ENCODE data around the gene AKAP13. TPM values are rescaled to one million over a fixed set of nuclear protein-coding genes. Genes with fewer than 3 reads are reported as not detected.

The AKAP13 gene
- total and polyA plus RNA-seq, 2 of the 8 experiments (the other 6 are each of a cell fraction or from before 2014, with no cell fraction given), result 14.0 to 46.2 TPM

- Histone ChIP-seq H2BK15ac (ENCODE audit: low read length) (no peak overlapping the region), H3K4ac (replicated peaks; ENCODE audit: insufficient read length, low read depth, low read length) (no peak overlapping the region), H3K9ac (replicated peaks in 1 of 4; ENCODE audit: extremely low read depth in 1 of 4, low read depth in 3 of 4, low read length in 3 of 4) (no peak overlapping the region), H2BK5ac (ENCODE audit: low read depth, low read length) (no peak overlapping the region), H3K18ac (ENCODE audit: extremely low read depth, low read length) (no peak overlapping the region), H2AFZ (ENCODE audit: low read length) (no peak overlapping the region), H3K79me1 (ENCODE audit: low read depth, low read length) (peaks cover 11% of the 10 kb centered on the region), H3K56ac (replicated peaks; ENCODE audit: insufficient read length, low read depth, low read length) (no peak overlapping the region), H3K4me1 (replicated peaks in 1 of 4; ENCODE audit: control insufficient read depth in 3 of 4, insufficient read depth in 4 of 4, low read length in 3 of 4) (peaks cover 0 to 5% (median 0%) of the 10 kb centered on the region in 4 experiments; a peak in 2 of 7 replicates), H2AK5ac (ENCODE audit: low read depth, low read length) (no peak overlapping the region), H3K23me2 (ENCODE audit: low read depth, low read length) (no peaks in the 10 kb centered on the region), H3K36me3 (ENCODE audit: control insufficient read depth in 2 of 4, insufficient read depth in 4 of 4, low read length in 3 of 4) (no peaks in the 10 kb centered on the region; a peak in 1 of 8 replicates), H3K4me3 (ENCODE audit: extremely low read depth in 1 of 4, insufficient read depth in 2 of 4, low read depth in 3 of 4, low read length in 4 of 4) (no peak overlapping the region), H4K91ac (replicated peaks; ENCODE audit: insufficient read length, low read length) (no peak overlapping the region), H3K79me2 (ENCODE audit: control insufficient read depth in 1 of 2, insufficient read depth in 2 of 2, low read length in 2 of 2) (peaks cover 0 to 92% of the 10 kb centered on the region in 2 experiments; a peak in 2 of 4 replicates), H3K27ac (ENCODE audit: low read depth, low read length) (no peak overlapping the region), H2BK12ac (ENCODE audit: low read depth, low read length) (no peak overlapping the region), H4K20me1 (replicated peaks in 1 of 2; ENCODE audit: control insufficient read depth in 1 of 2, insufficient read depth in 2 of 2, low read length in 2 of 2) (peaks cover 3 to 6% of the 10 kb centered on the region in 2 experiments), H4K5ac (ENCODE audit: insufficient read length, low read depth, low read length) (no peak overlapping the region), H2BK120ac (replicated peaks; ENCODE audit: low read depth, low read length) (no peak overlapping the region), H3K23ac (ENCODE audit: insufficient read length) (no peak overlapping the region), H2BK20ac (ENCODE audit: low read length) (no peak overlapping the region), H4K8ac (ENCODE audit: extremely low read depth, insufficient read depth, low read length) (no peak overlapping the region), H3K27me3 (replicated peaks in 1 of 4; ENCODE audit: control insufficient read depth in 3 of 4, extremely low read depth in 1 of 4, insufficient read depth in 3 of 4, low read length in 3 of 4) (no peaks in the 10 kb centered on the region), H3K14ac (ENCODE audit: insufficient read length) (no peak overlapping the region), H3K4me2 (ENCODE audit: insufficient read depth in 1 of 2, low read depth in 2 of 2, low read length in 2 of 2) (no peak overlapping the region), H3K9me3 (ENCODE audit: insufficient read depth in 2 of 2, low read depth in 1 of 2, low read length in 1 of 2) (peaks cover 0 to 5% of the 10 kb centered on the region in 2 experiments; a peak in 2 of 4 replicates)
- whole genome bisulfite sequencing, 2 experiments (ENCODE audit: extremely low coverage in 1 of 2, insufficient coverage in 1 of 2, insufficient read length in 1 of 2, insufficient replicate concordance in 2 of 2, low coverage in 1 of 2, low lambda C conversion rate in 2 of 2, missing lambda C conversion rate in 1 of 2), result 82% methylated on average over 1 of the region's 1 CpG; no CpG with 5 or more reads in 1 of the 2 experiments
- TF ChIP-seq SRF (IDR thresholded peaks at IDR 0.05; ENCODE audit: low read depth, low read length), result no peak
- TF ChIP-seq BRCA1 (IDR thresholded peaks at IDR 0.05; ENCODE audit: low read depth, low read length), result no peak
- no peak for TF ChIP-seq SP1 (IDR thresholded peaks at IDR 0.05; ENCODE audit: low read depth, low read length)
- TF ChIP-seq CBX5 (IDR thresholded peaks at IDR 0.05; ENCODE audit: low read depth, low read length), result no peak
- no peak for TF ChIP-seq BCL11A (IDR thresholded peaks at IDR 0.05; ENCODE audit: low read depth in 2 of 2, low read length in 2 of 2)
- TF ChIP-seq POLR2A (IDR thresholded peaks at IDR 0.05; ENCODE audit: control extremely low read depth in 1 of 2, low read depth in 2 of 2, low read length in 2 of 2), result no peak
- no peak for TF ChIP-seq CBX8 (IDR thresholded peaks at IDR 0.05; ENCODE audit: borderline replicate concordance, low read depth, low read length)
- no peak for TF ChIP-seq SUZ12 (IDR thresholded peaks at IDR 0.05; ENCODE audit: low read length)
- TF ChIP-seq TAF7 (optimal IDR thresholded peaks at IDR 0.05; ENCODE audit: borderline replicate concordance, low read depth, low read length), result no peak
- TF ChIP-seq, protein P1, sequence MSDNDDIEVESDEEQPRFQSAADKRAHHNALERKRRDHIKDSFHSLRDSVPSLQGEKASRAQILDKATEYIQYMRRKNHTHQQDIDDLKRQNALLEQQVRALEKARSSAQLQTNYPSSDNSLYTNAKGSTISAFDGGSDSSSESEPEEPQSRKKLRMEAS (IDR thresholded peaks at IDR 0.05), result no peak
- no peak for TF ChIP-seq SIN3A (conservative IDR thresholded peaks at IDR 0.05 in 1 of 2, IDR thresholded peaks at IDR 0.05 in 1 of 2; ENCODE audit: low read depth in 1 of 2, low read length in 2 of 2)
- TF ChIP-seq RBBP5 (IDR thresholded peaks at IDR 0.05; ENCODE audit: borderline replicate concordance, low read depth, low read length), result no peak
- TF ChIP-seq SP2 (IDR thresholded peaks at IDR 0.05; ENCODE audit: low read length), result no peak
- no peak for TF ChIP-seq POU5F1 (IDR thresholded peaks at IDR 0.05; ENCODE audit: low read depth, low read length)
- no peak for TF ChIP-seq CEBPB (IDR thresholded peaks at IDR 0.05; ENCODE audit: low read depth, low read length)
- TF ChIP-seq SIRT6 (IDR thresholded peaks at IDR 0.05; ENCODE audit: low read length), result no peak
- DNase-seq (ENCODE audit: low read depth in 1 of 2, low spot score in 2 of 2) (no peak), FAIRE-seq (no peak)
- CTCF ChIA-PET (ENCODE audit: partially characterized antibody), result interaction anchor here (0.8 kb wide), 1 partner anchor 12 kb away, joined by 3 read pairs; no protein-coding TSS in a partner anchor
- POLR2A ChIA-PET (ENCODE audit: partially characterized antibody), result no interaction called here
Measured at GRCh38 chr15:85452436-85452835, 72.0 kb downstream of the AKAP13 start.

All from H1 (cell line).